ENCODE measurements around the gene PNMA8B.

DNA sequence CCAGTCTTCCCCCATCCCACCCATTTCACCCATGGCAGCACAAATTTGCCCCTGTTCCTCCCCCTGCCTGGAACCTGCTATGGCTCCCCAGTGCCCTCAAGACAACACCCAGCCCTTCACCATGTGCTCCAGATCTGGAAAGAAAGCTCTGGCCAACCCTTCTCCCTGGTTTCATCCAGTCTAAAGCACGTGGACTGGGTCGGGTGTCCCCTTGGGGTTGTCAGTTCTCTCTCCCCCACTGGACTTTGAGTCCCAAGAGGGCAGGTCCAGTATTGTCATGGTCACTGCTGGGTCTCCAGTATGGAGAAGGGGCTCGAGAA lies 19.6 kb upstream of the PNMA8B start:
- TF ChIP-seq, protein P1, sequence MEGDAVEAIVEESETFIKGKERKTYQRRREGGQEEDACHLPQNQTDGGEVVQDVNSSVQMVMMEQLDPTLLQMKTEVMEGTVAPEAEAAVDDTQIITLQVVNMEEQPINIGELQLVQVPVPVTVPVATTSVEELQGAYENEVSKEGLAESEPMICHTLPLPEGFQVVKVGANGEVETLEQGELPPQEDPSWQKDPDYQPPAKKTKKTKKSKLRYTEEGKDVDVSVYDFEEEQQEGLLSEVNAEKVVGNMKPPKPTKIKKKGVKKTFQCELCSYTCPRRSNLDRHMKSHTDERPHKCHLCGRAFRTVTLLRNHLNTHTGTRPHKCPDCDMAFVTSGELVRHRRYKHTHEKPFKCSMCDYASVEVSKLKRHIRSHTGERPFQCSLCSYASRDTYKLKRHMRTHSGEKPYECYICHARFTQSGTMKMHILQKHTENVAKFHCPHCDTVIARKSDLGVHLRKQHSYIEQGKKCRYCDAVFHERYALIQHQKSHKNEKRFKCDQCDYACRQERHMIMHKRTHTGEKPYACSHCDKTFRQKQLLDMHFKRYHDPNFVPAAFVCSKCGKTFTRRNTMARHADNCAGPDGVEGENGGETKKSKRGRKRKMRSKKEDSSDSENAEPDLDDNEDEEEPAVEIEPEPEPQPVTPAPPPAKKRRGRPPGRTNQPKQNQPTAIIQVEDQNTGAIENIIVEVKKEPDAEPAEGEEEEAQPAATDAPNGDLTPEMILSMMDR (IDR thresholded peaks at IDR 0.05), result no peak
- TF ChIP-seq POLR2A (IDR thresholded peaks at IDR 0.05) (no peak), EP300 (IDR thresholded peaks at IDR 0.05) (no peak), POLR2AphosphoS5 (IDR thresholded peaks at IDR 0.05) (no peak)
